Endothelial cell (in vitro differentiated cells): ENCODE measurements around the gene GOLM1. TPM values are rescaled to one million over a fixed set of nuclear protein-coding genes. Genes with fewer than 3 reads are reported as not detected.

Experiments
- DNase-seq: peaks from one replicate; pipeline ENCODE4 v3.0.0; 2021; ENCODE audit warnings: low spot score
- H3K27ac Mint-ChIP-seq: one replicate; pipeline ENCODE4 v1.8.0; 2021; ENCODE audit warnings: mixed read lengths, inconsistent platforms; ENCODE audit not compliant: unreplicated experiment
- H3K27me3 Mint-ChIP-seq: one replicate; pipeline ENCODE4 v1.8.0; 2021; ENCODE audit warnings: mild to moderate bottlenecking, moderate library complexity, mixed read lengths, inconsistent platforms; ENCODE audit not compliant: unreplicated experiment
- H3K36me3 Mint-ChIP-seq: one replicate; pipeline ENCODE4 v1.8.0; 2021; ENCODE audit warnings: mild to moderate bottlenecking, low read depth, mixed read lengths, inconsistent platforms; ENCODE audit not compliant: unreplicated experiment
- H3K4me1 Mint-ChIP-seq: one replicate; pipeline ENCODE4 v1.8.0; 2021; ENCODE audit warnings: mild to moderate bottlenecking, mixed read lengths, inconsistent platforms; ENCODE audit not compliant: unreplicated experiment
- H3K4me3 Mint-ChIP-seq: one replicate; pipeline ENCODE4 v1.8.0; 2021; ENCODE audit warnings: mild to moderate bottlenecking, mixed read lengths, inconsistent platforms; ENCODE audit not compliant: unreplicated experiment
- H3K9me3 Mint-ChIP-seq: one replicate; pipeline ENCODE4 v1.8.0; 2021; ENCODE audit warnings: mixed read lengths, inconsistent platforms; ENCODE audit not compliant: unreplicated experiment
- total RNA-seq: library from RNA; stranded (reverse); fragmentation: NEBNext Ultra II Directional; extraction: Animal tissue kit (Norgen Biotek cat#: 25700); gene quantifications from one replicate; pipeline ENCODE4 v1.2.1, GENCODE V29; 2021; ENCODE audit not compliant: unreplicated experiment
- TF ChIP-seq, protein P1 (sequence below): fragments of 200-600 bp; sonication (generic); IDR thresholded peaks from one replicate; pipeline ENCODE4 v1.5.0; 2021; ENCODE audit warnings: antibody characterized with exemption; ENCODE audit not compliant: unreplicated experiment

GOLM1 gene
- total RNA-seq, 1 donor from 2014 or later = 87.5 TPM

GRCh38 chr9:86039991-86040860 is 59.1 kb downstream of the GOLM1 start:
- H3K9me3 Mint-ChIP-seq = no peaks in the 10 kb centered on the region
- H3K27ac Mint-ChIP-seq = no peak overlapping the region

DNA sequence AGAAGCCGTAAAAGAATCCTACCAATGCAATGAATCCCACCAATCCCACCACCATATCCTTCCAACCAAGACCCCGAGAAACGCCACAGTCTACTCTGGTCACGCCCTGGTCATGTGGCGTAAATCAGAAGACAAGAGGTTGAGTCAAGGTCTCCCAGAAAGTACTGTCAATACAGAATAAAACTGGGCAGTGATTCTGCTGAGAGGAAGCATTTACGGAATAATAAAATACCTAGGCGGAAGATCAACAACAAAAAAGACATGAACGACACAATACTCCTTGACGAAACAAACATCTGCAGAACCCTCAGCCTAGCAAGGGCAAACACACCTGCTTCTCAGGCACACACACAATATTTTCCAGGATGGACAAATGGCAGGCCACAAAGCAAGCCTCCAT is 62.8 kb downstream of the GOLM1 start:
- Mint-ChIP-seq H3K36me3 (peaks cover 28% of the 10 kb centered on the region), H3K27ac (no peak overlapping the region), H3K27me3 (peaks cover 5% of the 10 kb centered on the region), H3K9me3 (no peaks in the 10 kb centered on the region), H3K4me3 (peak overlapping the region; percentile 9), H3K4me1 (no peaks in the 10 kb centered on the region)
- TF ChIP-seq, protein P1, sequence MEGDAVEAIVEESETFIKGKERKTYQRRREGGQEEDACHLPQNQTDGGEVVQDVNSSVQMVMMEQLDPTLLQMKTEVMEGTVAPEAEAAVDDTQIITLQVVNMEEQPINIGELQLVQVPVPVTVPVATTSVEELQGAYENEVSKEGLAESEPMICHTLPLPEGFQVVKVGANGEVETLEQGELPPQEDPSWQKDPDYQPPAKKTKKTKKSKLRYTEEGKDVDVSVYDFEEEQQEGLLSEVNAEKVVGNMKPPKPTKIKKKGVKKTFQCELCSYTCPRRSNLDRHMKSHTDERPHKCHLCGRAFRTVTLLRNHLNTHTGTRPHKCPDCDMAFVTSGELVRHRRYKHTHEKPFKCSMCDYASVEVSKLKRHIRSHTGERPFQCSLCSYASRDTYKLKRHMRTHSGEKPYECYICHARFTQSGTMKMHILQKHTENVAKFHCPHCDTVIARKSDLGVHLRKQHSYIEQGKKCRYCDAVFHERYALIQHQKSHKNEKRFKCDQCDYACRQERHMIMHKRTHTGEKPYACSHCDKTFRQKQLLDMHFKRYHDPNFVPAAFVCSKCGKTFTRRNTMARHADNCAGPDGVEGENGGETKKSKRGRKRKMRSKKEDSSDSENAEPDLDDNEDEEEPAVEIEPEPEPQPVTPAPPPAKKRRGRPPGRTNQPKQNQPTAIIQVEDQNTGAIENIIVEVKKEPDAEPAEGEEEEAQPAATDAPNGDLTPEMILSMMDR = no peak
- no peak for DNase-seq

More at GRCh38 chr9:86039991-86040860, 59.1 kb downstream of the GOLM1 start:
- TF ChIP-seq, protein P1 = no peak
- H3K4me3 Mint-ChIP-seq = no peak overlapping the region
- peaks cover 3% of the 10 kb centered on the region for H3K27me3 Mint-ChIP-seq
- H3K4me1 Mint-ChIP-seq = no peaks in the 10 kb centered on the region
- peaks cover 12% of the 10 kb centered on the region for H3K36me3 Mint-ChIP-seq
- no peak for DNase-seq

DNA sequence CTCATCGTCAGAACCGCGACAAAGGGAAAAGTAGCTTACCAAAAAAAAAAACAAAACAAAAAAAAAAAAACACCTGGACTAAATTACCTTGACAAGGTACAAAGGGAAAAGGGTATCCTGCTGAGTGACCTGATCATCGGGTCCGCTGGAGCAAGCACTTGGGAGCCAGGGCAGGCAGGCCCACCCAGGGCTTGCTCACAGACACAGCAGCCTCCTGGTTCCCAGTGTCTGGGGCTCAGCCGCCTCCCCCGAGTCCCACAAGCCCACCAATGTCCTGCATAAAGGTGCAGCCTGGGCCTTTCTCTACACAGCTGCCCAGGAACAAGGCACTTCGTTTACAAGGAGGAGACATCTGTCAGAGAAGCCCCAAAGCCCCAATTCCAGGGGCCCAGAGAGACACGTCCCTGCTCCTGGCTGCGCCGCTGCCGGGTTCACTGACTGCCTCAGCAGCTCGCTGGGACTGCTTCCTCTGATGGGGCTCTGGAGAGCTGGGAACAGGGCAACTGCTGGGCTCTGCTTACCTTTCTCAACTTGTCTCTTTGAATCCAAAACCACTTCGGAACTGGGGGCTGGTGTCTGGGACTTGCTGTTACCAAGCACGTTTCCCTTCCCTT is 63.4 kb downstream of the GOLM1 start:
- H3K27me3 Mint-ChIP-seq = peaks cover 5% of the 10 kb centered on the region
- no peak overlapping the region for H3K27ac Mint-ChIP-seq
- no peak overlapping the region for H3K4me3 Mint-ChIP-seq
- H3K9me3 Mint-ChIP-seq = no peaks in the 10 kb centered on the region
- peaks cover 25% of the 10 kb centered on the region for H3K36me3 Mint-ChIP-seq
- DNase-seq = no peak
- no peaks in the 10 kb centered on the region for H3K4me1 Mint-ChIP-seq
- TF ChIP-seq, protein P1 = no peak

DNA sequence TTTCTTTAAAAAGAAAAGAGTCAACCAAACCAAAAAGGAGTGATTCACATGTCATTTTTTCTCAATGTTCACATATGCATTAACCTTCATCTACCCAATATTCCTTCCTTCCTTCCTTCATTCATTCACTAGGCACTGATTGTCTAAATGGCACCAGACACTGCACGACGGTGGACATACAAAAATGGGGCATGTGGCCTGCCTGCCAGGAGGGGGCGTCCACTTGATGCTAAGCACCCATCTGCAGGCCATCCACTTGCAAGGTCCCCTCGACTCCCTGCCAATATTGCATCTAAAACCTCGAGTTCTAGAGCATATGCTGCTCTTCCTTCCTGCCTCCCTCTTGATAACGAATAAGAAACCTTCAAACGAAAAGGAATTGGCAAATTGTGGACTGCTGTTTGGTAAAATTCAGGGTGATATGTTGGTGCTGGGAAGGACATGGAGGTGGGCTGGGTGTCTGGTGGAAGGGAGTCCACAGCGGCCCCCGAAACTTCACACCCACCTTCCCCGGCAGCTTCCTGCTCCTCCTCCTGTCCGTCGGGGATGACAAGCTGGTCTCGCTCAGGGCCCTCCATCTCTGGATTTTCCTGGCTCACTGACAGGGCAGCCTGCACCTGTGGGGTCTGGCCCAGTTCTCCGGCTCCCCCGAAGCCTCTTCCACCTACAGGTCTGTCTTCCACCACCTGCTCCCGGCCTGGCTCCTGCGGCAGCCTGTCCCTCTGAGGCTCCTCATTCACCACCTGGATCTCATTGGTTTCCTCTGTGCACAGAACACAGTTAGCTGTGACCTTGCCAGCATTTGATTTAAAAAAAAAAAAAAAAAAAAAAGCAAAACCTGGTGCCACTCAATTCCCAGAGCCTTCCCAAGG is 64.3 kb downstream of the GOLM1 start:
- H3K27me3 Mint-ChIP-seq = peaks cover 5% of the 10 kb centered on the region
- no peak overlapping the region for H3K27ac Mint-ChIP-seq
- H3K36me3 Mint-ChIP-seq = peaks cover 25% of the 10 kb centered on the region
- no peaks in the 10 kb centered on the region for H3K9me3 Mint-ChIP-seq
- TF ChIP-seq, protein P1 = peak; percentile 67
- no peak overlapping the region for H3K4me3 Mint-ChIP-seq
- no peaks in the 10 kb centered on the region for H3K4me1 Mint-ChIP-seq
- DNase-seq = peak; percentile 69
